IMR-90 (cell line): ENCODE data around the gene PLCH1. TPM values are rescaled to one million over a fixed set of nuclear protein-coding genes. Genes with fewer than 3 reads are reported as not detected.

Source experiments
- ATAC-seq: fragments of 200-7000 bp; cut with Tn5 transposase; 2 replicates; pipeline ENCODE4 v1.9.1; 2020; ENCODE audit warnings: low read depth, mild to moderate bottlenecking, moderate library complexity
- BruUV-seq: library from RNA; stranded (reverse); fragments of 400-500 nt; replicated peaks from 2 replicates; lab custom pipeline; 2021; lab: Mats Ljungman, UMichigan
- CTCF ChIA-PET: fragments of 300-600 bp; formaldehyde crosslinking; extraction: SDS; loops from one replicate; lab custom pipeline; 2021; ENCODE audit warnings: antibody characterized with exemption; lab: Yijun Ruan, JAX
- POLR2A ChIA-PET: fragments of 300-600 bp; sonication (Branson Sonifier 250); formaldehyde crosslinking; loops from one replicate; lab custom pipeline; 2022; ENCODE audit warnings: antibody characterized with exemption; ENCODE audit not compliant: unreplicated experiment; lab: Charles Lee
- DNase-seq: peaks from one replicate; pipeline ENCODE4 v3.0.0; 2013
- H2AFZ ChIP-seq: replicated peaks from 2 replicates; pipeline ENCODE3; 2013; ENCODE audit warnings: low read length, mild to moderate bottlenecking; ENCODE audit not compliant: poor library complexity
- H2AK5ac ChIP-seq: 2 replicates; pipeline ENCODE4 v1.6.1; 2013; ENCODE audit warnings: low read depth, low read length, inconsistent platforms
- H2AK9ac ChIP-seq: replicated peaks from 2 replicates; pipeline ENCODE3; 2013; ENCODE audit warnings: mild to moderate bottlenecking, low read depth, low read length, moderate library complexity; ENCODE audit not compliant: poor library complexity
- H2BK120ac ChIP-seq: 2 replicates; pipeline ENCODE4 v1.6.1; 2013; ENCODE audit warnings: low read depth, low read length, inconsistent platforms
- H2BK15ac ChIP-seq: 3 replicates; pipeline ENCODE4 v1.6.1; 2013; ENCODE audit warnings: low read depth, low read length, inconsistent platforms
- H2BK20ac ChIP-seq: 2 replicates; pipeline ENCODE4 v1.6.1; 2013; ENCODE audit warnings: low read depth, mild to moderate bottlenecking, inconsistent platforms, low read length, moderate library complexity
- H2BK5ac ChIP-seq: 2 replicates; pipeline ENCODE4 v1.6.1; 2013; ENCODE audit warnings: mild to moderate bottlenecking, low read depth, low read length, inconsistent platforms; ENCODE audit not compliant: poor library complexity, severe bottlenecking
- H3K14ac ChIP-seq: replicated peaks from 2 replicates; pipeline ENCODE4 v1.6.1; 2013; ENCODE audit warnings: low read depth, low read length, inconsistent platforms
- H3K18ac ChIP-seq: 2 replicates; pipeline ENCODE4 v1.6.1; 2013; ENCODE audit warnings: low read depth, low read length, control low read depth
- H3K23ac ChIP-seq: 2 replicates; pipeline ENCODE4 v1.6.1; 2013; ENCODE audit warnings: low read depth, low read length, inconsistent platforms
- H3K27ac ChIP-seq: 2 replicates; pipeline ENCODE4 v1.5.1; 2013; ENCODE audit warnings: mild to moderate bottlenecking, control low read depth, low read length; ENCODE audit not compliant: insufficient read depth
- H3K27me3 ChIP-seq: 2 replicates; pipeline ENCODE4 v1.6.1; 2013; ENCODE audit warnings: low read length; ENCODE audit not compliant: control insufficient read depth, insufficient read depth
- H3K36me3 ChIP-seq: 2 replicates; pipeline ENCODE4 v1.6.1; 2013; ENCODE audit warnings: low read length, mixed read lengths; ENCODE audit not compliant: control insufficient read depth, insufficient read depth
- H3K4ac ChIP-seq: 2 replicates; pipeline ENCODE4 v1.6.1; 2013; ENCODE audit warnings: low read depth, low read length, inconsistent platforms
- H3K4me1 ChIP-seq: 2 replicates; pipeline ENCODE4 v1.6.1; 2013; ENCODE audit warnings: low read length, mixed read lengths; ENCODE audit not compliant: control insufficient read depth, insufficient read depth
- H3K4me2 ChIP-seq: 2 replicates; pipeline ENCODE4 v1.6.1; 2013; ENCODE audit warnings: low read depth, mild to moderate bottlenecking, control low read depth, low read length, moderate library complexity
- H3K4me3 ChIP-seq: 2 replicates; pipeline ENCODE4 v1.5.1; 2013; ENCODE audit warnings: low read depth, mild to moderate bottlenecking, control low read depth, low read length, moderate library complexity; ENCODE audit not compliant: insufficient read depth
- H3K56ac ChIP-seq: 2 replicates; pipeline ENCODE4 v1.6.1; 2013; ENCODE audit warnings: low read length, inconsistent platforms; ENCODE audit not compliant: insufficient read depth; ENCODE audit errors: extremely low read depth
- H3K79me1 ChIP-seq, 2 experiments: 2 replicates each; pipeline ENCODE4 v1.6.1; 2013; ENCODE audit warnings: low read length in 2 of 2, inconsistent platforms in 1 of 2, low read depth in 1 of 2
- H3K9ac ChIP-seq: 2 replicates; pipeline ENCODE4 v1.6.1; 2013; ENCODE audit warnings: low read depth, low read length, control low read depth
- H3K9me1 ChIP-seq: 2 replicates; pipeline ENCODE4 v1.6.1; 2013; ENCODE audit warnings: low read length, inconsistent platforms; ENCODE audit not compliant: insufficient read depth
- H3K9me3 ChIP-seq: 2 replicates; pipeline ENCODE4 v1.6.1; 2013; ENCODE audit warnings: low read length; ENCODE audit not compliant: control insufficient read depth, insufficient read depth
- H4K20me1 ChIP-seq: 2 replicates; pipeline ENCODE4 v1.6.1; 2013; ENCODE audit warnings: low read length, inconsistent platforms; ENCODE audit not compliant: insufficient read depth
- H4K5ac ChIP-seq: 2 replicates; pipeline ENCODE4 v1.6.1; 2013; ENCODE audit warnings: mild to moderate bottlenecking, low read depth, low read length, control low read depth
- H4K8ac ChIP-seq, 2 experiments: 2 replicates each; pipeline ENCODE4 v1.6.1; 2013; ENCODE audit warnings: low read depth in 2 of 2, low read length in 2 of 2, control low read depth in 1 of 2, inconsistent platforms in 1 of 2
- H4K91ac ChIP-seq: 2 replicates; pipeline ENCODE4 v1.6.1; 2013; ENCODE audit warnings: low read depth, low read length, inconsistent platforms; ENCODE audit not compliant: insufficient read depth
- BHLHE40 ChIP-seq: fragments of 150-350 bp; IDR thresholded peaks from 2 replicates; pipeline ENCODE4 v1.6.1; 2016; ENCODE audit warnings: mild to moderate bottlenecking, low read depth, low read length
- CEBPB ChIP-seq: IDR thresholded peaks from 2 replicates; pipeline ENCODE4 v1.6.1; 2012; ENCODE audit warnings: low read depth, low read length, improper control_type of control experiment
- CHD1 ChIP-seq: IDR thresholded peaks from 2 replicates; pipeline ENCODE4 v1.6.1; 2012; ENCODE audit warnings: low read depth, low read length, improper control_type of control experiment
- CTCF ChIP-seq: conservative IDR thresholded peaks from 2 replicates; pipeline ENCODE4 v1.5.1; 2012; ENCODE audit warnings: mild to moderate bottlenecking, low read depth, low read length, improper control_type of control experiment
- FOS ChIP-seq: fragments of 150-350 bp; IDR thresholded peaks from 2 replicates; pipeline ENCODE4 v1.6.1; 2016; ENCODE audit warnings: low read depth, low read length
- MAFK ChIP-seq: IDR thresholded peaks from 2 replicates; pipeline ENCODE4 v1.6.1; 2012; ENCODE audit warnings: low read depth, low read length, improper control_type of control experiment
- MAZ ChIP-seq: IDR thresholded peaks from 2 replicates; pipeline ENCODE4 v1.6.1; 2012; ENCODE audit warnings: low read depth, mild to moderate bottlenecking, low read length, improper control_type of control experiment, moderate library complexity, borderline replicate concordance
- RCOR1 ChIP-seq: IDR thresholded peaks from 2 replicates; pipeline ENCODE4 v1.6.1; 2012; ENCODE audit warnings: mild to moderate bottlenecking, low read length, improper control_type of control experiment; ENCODE audit not compliant: insufficient replicate concordance
- RFX5 ChIP-seq: IDR thresholded peaks from 2 replicates; pipeline ENCODE4 v1.8.0; 2012; ENCODE audit warnings: low read depth, mild to moderate bottlenecking, low read length, moderate library complexity
- SMC3 ChIP-seq: fragments of 150-350 bp; IDR thresholded peaks from 2 replicates; pipeline ENCODE4 v1.6.1; 2016; ENCODE audit warnings: low read depth, mild to moderate bottlenecking, antibody characterized with exemption, low read length, moderate library complexity
- USF2 ChIP-seq: fragments of 150-350 bp; IDR thresholded peaks from 2 replicates; pipeline ENCODE4 v1.6.1; 2017; ENCODE audit warnings: mild to moderate bottlenecking, antibody characterized with exemption, low read length, low read depth
- WGBS, 2 experiments: methylation state at CpG; one replicate each; pipeline versions ENCODE4 v1.1.5 to v1.1.7; 2013; ENCODE audit warnings: missing lambda C conversion rate in 2 of 2; ENCODE audit not compliant: insufficient read length in 1 of 2; ENCODE audit errors: extremely low coverage in 2 of 2; 5-methylcytosine and 5-hydroxymethylcytosine counted together
- dilution Hi-C: fragments of 300-500 bp; cut with HindIII; formaldehyde crosslinking; loops from one replicate; pipeline ENCODE4 v1.14.3; 2018; ENCODE audit warnings: low sequenced_read_pairs; ENCODE audit not compliant: unreplicated experiment
- in situ Hi-C: fragments of 300-500 bp; cut with MboI; formaldehyde crosslinking; loops from 3 replicates; pipeline ENCODE4 v1.14.3; 2019; ENCODE audit warnings: low sequenced_read_pairs, inconsistent platforms, mixed read lengths
- intact Hi-C: fragments of 100-400 bp; cut with micrococcal nuclease; formaldehyde crosslinking; loops from 2 replicates; pipeline ENCODE4 v1.10.0; 2022
- polyA plus RNA-seq, 3 experiments: library from polyadenylated mRNA; depleted of rRNA; stranded (reverse); fragments of >200 nt; gene quantifications; 2 replicates each; pipeline ENCODE4 v1.2.3, GENCODE V29; 2012; ENCODE audit warnings: low replicate concordance in 1 of 3
- total RNA-seq: library from RNA; depleted of rRNA; stranded (reverse); fragments of >200 nt; gene quantifications from 2 replicates; pipeline ENCODE4 v1.2.3, GENCODE V29; 2012
- TF ChIP-seq, protein P1 (sequence below): fragments of 150-350 bp; IDR thresholded peaks from 2 replicates; pipeline ENCODE4 v1.6.1; 2016; ENCODE audit warnings: low read depth, mild to moderate bottlenecking, low read length, moderate library complexity, borderline replicate concordance

Gene PLCH1
- total and polyA plus RNA-seq, 2 of the 4 experiments (the other 2 are of a cell fraction), result not detected

- Histone ChIP-seq H4K20me1 (no peaks in the 10 kb centered on the region), H3K36me3 (no peaks in the 10 kb centered on the region), H2AK5ac (no peak overlapping the region), H2BK5ac (no peak overlapping the region), H3K23ac (no peak overlapping the region), H3K18ac (no peak overlapping the region), H4K5ac (no peak overlapping the region), H3K9me1 (no peaks in the 10 kb centered on the region), H3K79me1 (no peaks in the 10 kb centered on the region), H3K14ac (no peak overlapping the region), H3K27me3 (no peaks in the 10 kb centered on the region), H3K4me3 (no peak overlapping the region), H3K56ac (no peak overlapping the region), H2AK9ac (no peak overlapping the region), H3K9me3 (peaks cover 7% of the 10 kb centered on the region), H2BK15ac (no peak overlapping the region), H2AFZ (no peak overlapping the region), H4K91ac (no peak overlapping the region), H3K4ac (no peak overlapping the region), H3K9ac (no peak overlapping the region), H3K4me2 (no peak overlapping the region), H2BK20ac (no peak overlapping the region), H2BK120ac (no peak overlapping the region), H4K8ac (no peak overlapping the region), H3K27ac (no peak overlapping the region), H3K4me1 (no peaks in the 10 kb centered on the region)
- CTCF ChIA-PET, result no interaction called here
- no peak for TF ChIP-seq CEBPB
- no peak for TF ChIP-seq USF2
- no peak for TF ChIP-seq SMC3
- TF ChIP-seq RCOR1, result no peak
- no peak for TF ChIP-seq RFX5
- TF ChIP-seq MAFK, result no peak
- TF ChIP-seq, protein P1, sequence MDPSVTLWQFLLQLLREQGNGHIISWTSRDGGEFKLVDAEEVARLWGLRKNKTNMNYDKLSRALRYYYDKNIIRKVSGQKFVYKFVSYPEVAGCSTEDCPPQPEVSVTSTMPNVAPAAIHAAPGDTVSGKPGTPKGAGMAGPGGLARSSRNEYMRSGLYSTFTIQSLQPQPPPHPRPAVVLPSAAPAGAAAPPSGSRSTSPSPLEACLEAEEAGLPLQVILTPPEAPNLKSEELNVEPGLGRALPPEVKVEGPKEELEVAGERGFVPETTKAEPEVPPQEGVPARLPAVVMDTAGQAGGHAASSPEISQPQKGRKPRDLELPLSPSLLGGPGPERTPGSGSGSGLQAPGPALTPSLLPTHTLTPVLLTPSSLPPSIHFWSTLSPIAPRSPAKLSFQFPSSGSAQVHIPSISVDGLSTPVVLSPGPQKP, result no peak
- TF ChIP-seq MAZ, result no peak
- no peak for TF ChIP-seq FOS
- no peak for TF ChIP-seq BHLHE40
- no peak for TF ChIP-seq CHD1
- TF ChIP-seq CTCF, result no peak
- DNase-seq (no peak), ATAC-seq (no peak)
- POLR2A ChIA-PET, result no interaction called here
- BruUV-seq, result no TSS peak
- dilution Hi-C loops (no loop called here), intact Hi-C loops (no loop called here), in situ Hi-C loops (no loop called here)
- no CpG with 5 or more reads among the region's 3 CpGs for WGBS, 2 experiments
Observed at GRCh38 chr3:155535098-155535497, 209.8 kb downstream of the PLCH1 start.
